ENCODE measurements around the gene CAB39. TPM values are rescaled to one million over a fixed set of nuclear protein-coding genes. Genes with fewer than 3 reads are reported as not detected.

Gene CAB39
- total and polyA plus RNA-seq, 2 donors (not counting 1 experiment from before 2014, with no cell fraction given): 21.7 to 75.7 TPM

GRCh38 chr2:230864605-230865306, 152.1 kb downstream of the CAB39 start, which contains the start of gene ITM2C:
ITM2C (plus strand) TSS chr2:230864942; CDS start chr2:230865026, 84 bp downstream.
- Mint-ChIP-seq H3K4me1 (peaks cover 56% of the 10 kb centered on the region), H3K9me3 (ENCODE audit: insufficient read depth) (peaks cover 1% of the 10 kb centered on the region), H3K4me3 (peak within 1 kb of the TSS; percentile 90), H3K27me3 (peaks cover 7% of the 10 kb centered on the region), H3K27ac (peak within 1 kb of the TSS; percentile 78)
- POLR2A ChIA-PET: interaction anchor here (0.9 to 1.1 kb wide), 3 partner anchors 9 to 13 kb away, joined by 3 to 4 read pairs (median 3); no protein-coding TSS in a partner anchor
- 1% methylated on average over 66 of the region's 76 CpGs for WGBS (ENCODE audit: insufficient coverage)
- H3K27ac ChIP-seq (ENCODE audit: low read length in 2 of 2): peak within 1 kb of the TSS; percentile 39 to 63
- peak; percentile 80 for ATAC-seq (ENCODE audit: low read depth)
- intact Hi-C loops (cut with micrococcal nuclease): loop anchor here (1.0 to 2.0 kb wide), 3 partner anchors 9 to 49 kb away; no protein-coding TSS in a partner anchor
- H3K4me1 ChIP-seq (ENCODE audit: control insufficient read depth in 2 of 2, insufficient read depth in 2 of 2, low read length in 2 of 2): peaks cover 46 to 59% of the 10 kb centered on the region in 2 donors
- no peaks in the 10 kb centered on the region for H3K27me3 ChIP-seq (replicated peaks in 1 of 4; ENCODE audit: control extremely low read depth in 1 of 4, control insufficient read depth in 3 of 4, insufficient read depth in 4 of 4, low read length in 3 of 4)
- H3K4me3 ChIP-seq (ENCODE audit: control extremely low read depth in 1 of 5, extremely low read depth in 1 of 5, insufficient read depth in 1 of 5, low read depth in 2 of 5, low read length in 4 of 5): peak within 1 kb of the TSS; percentile 41 to 83 (median 65)
- H3K4me2 ChIP-seq (replicated peaks; ENCODE audit: low read depth, low read length, poor library complexity, severe bottlenecking): peak within 1 kb of the TSS; percentile 99
- TF ChIP-seq EZH2 (IDR thresholded peaks at IDR 0.05; ENCODE audit: borderline replicate concordance, insufficient read depth, low read depth, low read length, poor library complexity, severe bottlenecking): no peak
- peak; percentile 76 for TF ChIP-seq CTCF (IDR thresholded peaks at IDR 0.05)
- peaks cover 36% of the 10 kb centered on the region for H3K79me2 ChIP-seq (ENCODE audit: control insufficient read depth, insufficient read depth, low read length)
- H2AFZ ChIP-seq (ENCODE audit: insufficient read depth, low read depth, low read length, poor library complexity, severe bottlenecking): peak within 1 kb of the TSS; percentile 89
- H3K9me3 ChIP-seq (ENCODE audit: control extremely low read depth in 1 of 3, control insufficient read depth in 2 of 3, insufficient read depth in 1 of 3, low read length in 2 of 3): peaks cover 0 to 16% (median 0%) of the 10 kb centered on the region in 3 donors
- H3K36me3 ChIP-seq (replicated peaks in 1 of 2; ENCODE audit: control extremely low read depth in 1 of 2, control insufficient read depth in 1 of 2, extremely low read depth in 1 of 2, insufficient read depth in 2 of 2, low read length in 1 of 2): no peaks in the 10 kb centered on the region
- DNase-seq: peak; percentile 82
- H3K9ac ChIP-seq (ENCODE audit: low read length): peak within 1 kb of the TSS; percentile 78
- CTCF ChIA-PET: interaction anchor here (0.6 to 5.5 kb wide), 10 partner anchors 9 to 123 kb away, joined by 3 to 40 read pairs (median 4); no protein-coding TSS in a partner anchor
- H4K20me1 ChIP-seq (ENCODE audit: control insufficient read depth, insufficient read depth, low read length, poor library complexity, severe bottlenecking): peaks cover 5% of the 10 kb centered on the region

Data from B cell (primary cell).